GM19193 (cell line): ENCODE data around the gene TTC4.

Experiments used
- POLR2A ChIP-seq: IDR thresholded peaks from 4 replicates; pipeline ENCODE4 v1.6.1; 2011; ENCODE audit not compliant: insufficient read depth, insufficient read length; ENCODE audit errors: extremely low read depth

TTC4 gene

GRCh38 chr1:54786778-54787177 lies 71.1 kb downstream of the TTC4 start:
- no peak for TF ChIP-seq POLR2A

- no peak for TF ChIP-seq POLR2A
Observed at GRCh38 chr1:54787604-54788003, 71.9 kb downstream of the TTC4 start.

GRCh38 chr1:54788459-54788858 lies 72.8 kb downstream of the TTC4 start:
- TF ChIP-seq POLR2A: no peak

- TF ChIP-seq POLR2A: no peak
Observed at GRCh38 chr1:54791880-54792522, 76.3 kb downstream of the TTC4 start.
